ENCODE measurements around the gene FOXP1.

GRCh38 chr3:71441925-71442651 lies 141.4 kb downstream of the FOXP1 start:
- no peak for TF ChIP-seq EZH2 (IDR thresholded peaks at IDR 0.05; ENCODE audit: borderline replicate concordance, insufficient read depth, low read length, poor library complexity, severe bottlenecking)
- TF ChIP-seq CTCF (IDR thresholded peaks at IDR 0.05; ENCODE audit: poor library complexity, severe bottlenecking): no peak
- TF ChIP-seq MXI1 (conservative IDR thresholded peaks at IDR 0.05; ENCODE audit: poor library complexity, severe bottlenecking): no peak
- no peak for TF ChIP-seq POLR2AphosphoS5 (IDR thresholded peaks at IDR 0.05)
- TF ChIP-seq EP300 (conservative IDR thresholded peaks at IDR 0.05; ENCODE audit: poor library complexity, severe bottlenecking): no peak
- TF ChIP-seq, protein P1, sequence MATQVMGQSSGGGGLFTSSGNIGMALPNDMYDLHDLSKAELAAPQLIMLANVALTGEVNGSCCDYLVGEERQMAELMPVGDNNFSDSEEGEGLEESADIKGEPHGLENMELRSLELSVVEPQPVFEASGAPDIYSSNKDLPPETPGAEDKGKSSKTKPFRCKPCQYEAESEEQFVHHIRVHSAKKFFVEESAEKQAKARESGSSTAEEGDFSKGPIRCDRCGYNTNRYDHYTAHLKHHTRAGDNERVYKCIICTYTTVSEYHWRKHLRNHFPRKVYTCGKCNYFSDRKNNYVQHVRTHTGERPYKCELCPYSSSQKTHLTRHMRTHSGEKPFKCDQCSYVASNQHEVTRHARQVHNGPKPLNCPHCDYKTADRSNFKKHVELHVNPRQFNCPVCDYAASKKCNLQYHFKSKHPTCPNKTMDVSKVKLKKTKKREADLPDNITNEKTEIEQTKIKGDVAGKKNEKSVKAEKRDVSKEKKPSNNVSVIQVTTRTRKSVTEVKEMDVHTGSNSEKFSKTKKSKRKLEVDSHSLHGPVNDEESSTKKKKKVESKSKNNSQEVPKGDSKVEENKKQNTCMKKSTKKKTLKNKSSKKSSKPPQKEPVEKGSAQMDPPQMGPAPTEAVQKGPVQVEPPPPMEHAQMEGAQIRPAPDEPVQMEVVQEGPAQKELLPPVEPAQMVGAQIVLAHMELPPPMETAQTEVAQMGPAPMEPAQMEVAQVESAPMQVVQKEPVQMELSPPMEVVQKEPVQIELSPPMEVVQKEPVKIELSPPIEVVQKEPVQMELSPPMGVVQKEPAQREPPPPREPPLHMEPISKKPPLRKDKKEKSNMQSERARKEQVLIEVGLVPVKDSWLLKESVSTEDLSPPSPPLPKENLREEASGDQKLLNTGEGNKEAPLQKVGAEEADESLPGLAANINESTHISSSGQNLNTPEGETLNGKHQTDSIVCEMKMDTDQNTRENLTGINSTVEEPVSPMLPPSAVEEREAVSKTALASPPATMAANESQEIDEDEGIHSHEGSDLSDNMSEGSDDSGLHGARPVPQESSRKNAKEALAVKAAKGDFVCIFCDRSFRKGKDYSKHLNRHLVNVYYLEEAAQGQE (IDR thresholded peaks at IDR 0.05; ENCODE audit: borderline replicate concordance): no peak
- TF ChIP-seq RAD21 (conservative IDR thresholded peaks at IDR 0.05): no peak
- no peak for TF ChIP-seq TAF1 (IDR thresholded peaks at IDR 0.05; ENCODE audit: low read depth)
- TF ChIP-seq SMC3 (conservative IDR thresholded peaks at IDR 0.05; ENCODE audit: poor library complexity): no peak
